CD4-positive, alpha-beta T cell treated with Interleukin-17A for 4 hours (primary cell): Measurements from ENCODE around the gene IGSF9.

ENCODE experiments used
- DNase-seq: peaks from one replicate; pipeline ENCODE4 v3.0.0-alpha.2; 2020; ENCODE audit warnings: mixed read lengths

Gene IGSF9

GRCh38 chr1:159944623-159945455 is 574 bp downstream of the IGSF9 start:
- DNase-seq: no peak

- no peak for DNase-seq
Observed at GRCh38 chr1:159943908-159944622, 1.3 kb downstream of the IGSF9 start.

GRCh38 chr1:159943278-159943640 is 2.2 kb downstream of the IGSF9 start:
- DNase-seq: no peak

- no peak for DNase-seq
Observed at GRCh38 chr1:159942632-159943277, 2.7 kb downstream of the IGSF9 start.

- DNase-seq: no peak
Observed at GRCh38 chr1:159941591-159942560, 3.5 kb downstream of the IGSF9 start.

- DNase-seq: no peak
Observed at GRCh38 chr1:159941141-159941540, 4.3 kb downstream of the IGSF9 start.

GRCh38 chr1:159940006-159940620 is 5.3 kb downstream of the IGSF9 start:
- DNase-seq: no peak

GRCh38 chr1:159939678-159940002 is 5.8 kb downstream of the IGSF9 start:
- DNase-seq: no peak

- DNase-seq: no peak
Observed at GRCh38 chr1:159938905-159939677, 6.3 kb downstream of the IGSF9 start.

- DNase-seq: no peak
Observed at GRCh38 chr1:159938211-159938852, 7.1 kb downstream of the IGSF9 start.

GRCh38 chr1:159937054-159937750 is 8.2 kb downstream of the IGSF9 start:
- peak; percentile 25 for DNase-seq

GRCh38 chr1:159936273-159936904 is 9.0 kb downstream of the IGSF9 start:
- DNase-seq: peak; percentile 89

- no peak for DNase-seq
Observed at GRCh38 chr1:159935719-159936272, 9.6 kb downstream of the IGSF9 start.

GRCh38 chr1:159935305-159935704 is 10.1 kb downstream of the IGSF9 start:
- no peak for DNase-seq

GRCh38 chr1:159934136-159935039 is 11.0 kb downstream of the IGSF9 start:
- no peak for DNase-seq

GRCh38 chr1:159933347-159933746 is 12.1 kb downstream of the IGSF9 start:
- no peak for DNase-seq

- no peak for DNase-seq
Observed at GRCh38 chr1:159932296-159933285, 12.8 kb downstream of the IGSF9 start.
